GM12892 (cell line): ENCODE measurements around the gene TCFL5.

Source experiments
- POLR2A ChIP-seq: IDR thresholded peaks from 2 replicates; pipeline ENCODE4 v1.6.1; 2011; ENCODE audit warnings: low read depth, low read length, control low read depth
- POLR2AphosphoS5 ChIP-seq: IDR thresholded peaks from 2 replicates; pipeline ENCODE4 v1.6.1; 2011; ENCODE audit warnings: low read depth, low read length, control low read depth
- TAF1 ChIP-seq: IDR thresholded peaks from 2 replicates; pipeline ENCODE4 v1.6.1; 2011; ENCODE audit warnings: low read depth, mild to moderate bottlenecking, control low read depth, low read length, borderline replicate concordance

DNA sequence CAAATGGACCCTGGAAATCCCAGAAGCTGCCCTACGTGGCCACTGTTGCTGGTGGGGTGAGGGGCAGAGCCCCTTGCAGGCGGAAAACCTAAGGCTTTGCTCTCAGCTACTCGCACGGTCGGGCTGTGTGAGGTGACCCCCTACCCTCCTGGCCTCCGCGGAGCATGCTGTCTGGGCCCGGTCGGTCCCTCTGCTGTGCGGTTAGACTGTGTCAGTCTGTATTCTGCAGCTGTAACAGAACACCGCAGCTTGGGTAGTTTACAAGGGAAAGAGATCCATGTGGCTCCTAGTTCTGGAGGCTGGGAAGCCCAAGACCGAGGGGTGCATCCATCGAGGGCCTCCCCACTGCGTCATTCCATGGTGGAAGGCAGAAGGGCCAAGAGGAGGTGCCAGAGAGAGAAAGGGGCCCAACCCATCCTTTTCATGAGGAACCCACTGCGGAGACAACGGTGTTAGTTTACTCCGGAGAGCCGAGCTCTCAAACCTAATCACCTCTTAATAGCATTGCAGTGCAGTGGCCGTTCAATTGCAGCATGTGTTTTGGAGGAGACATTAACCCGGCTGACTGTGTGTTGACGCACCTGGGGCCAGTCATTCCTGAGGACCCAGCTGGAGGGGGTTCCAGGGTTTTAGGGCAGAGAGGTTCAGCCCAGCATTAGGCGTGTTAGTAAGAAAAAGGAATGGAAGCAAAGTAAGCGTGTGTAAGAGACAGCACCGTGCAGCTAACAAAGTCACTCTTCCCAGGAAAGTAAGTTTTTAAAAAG is 26.5 kb downstream of the TCFL5 start:
- TF ChIP-seq POLR2A (no peak), POLR2AphosphoS5 (no peak), TAF1 (no peak)
